VCaP (cell line): ENCODE measurements around the gene PIGP.

Experiments
- H3K27ac ChIP-seq: fragments of 450-650 bp; 2 replicates; pipeline ENCODE4 v1.5.1; 2017
- CTCF ChIP-seq: fragments of 450-650 bp; conservative IDR thresholded peaks from 2 replicates; pipeline ENCODE4 v1.5.1; 2017; ENCODE audit warnings: mild to moderate bottlenecking, moderate library complexity

PIGP gene

GRCh38 chr21:37074546-37074945 lies 1.7 kb upstream of the PIGP start:
- peak overlapping the region; percentile 100 for H3K27ac ChIP-seq
- no peak for TF ChIP-seq CTCF

GRCh38 chr21:37074197-37074510 lies 1.3 kb upstream of the PIGP start:
- TF ChIP-seq CTCF: no peak
- peak overlapping the region; percentile 100 for H3K27ac ChIP-seq

- peak overlapping the region; percentile 100 for H3K27ac ChIP-seq
- TF ChIP-seq CTCF: peak; percentile 28
These were observed 736 bp upstream of the PIGP start for GRCh38 chr21:37073417-37074196.

GRCh38 chr21:37072274-37072987 lies 440 bp downstream of the PIGP start:
- no peak for TF ChIP-seq CTCF

GRCh38 chr21:37071561-37072273 lies 1.2 kb downstream of the PIGP start:
- no peak for TF ChIP-seq CTCF
- peak overlapping the region; percentile 100 for H3K27ac ChIP-seq

More at GRCh38 chr21:37072274-37072987, 440 bp downstream of the PIGP start:
- peak overlapping the region; percentile 100 for H3K27ac ChIP-seq

GRCh38 chr21:37065561-37066177 lies 7.2 kb downstream of the PIGP start:
- no peak for TF ChIP-seq CTCF
- no peak overlapping the region for H3K27ac ChIP-seq

GRCh38 chr21:37064841-37065240 lies 8.0 kb downstream of the PIGP start:
- TF ChIP-seq CTCF: no peak
- no peak overlapping the region for H3K27ac ChIP-seq
